Motor neuron (in vitro differentiated cells): ENCODE data around the gene SBNO2. TPM values are rescaled to one million over a fixed set of nuclear protein-coding genes. Genes with fewer than 3 reads are reported as not detected.
A peak's percentile ranks its signal among the peaks of the same experiment; 100 is the strongest.

ENCODE experiments used
- ATAC-seq, 8 experiments: fragments of 200-7000 bp; cut with Tn5 transposase; replicated peaks in 6 of 8; 2 replicates each; pipeline ENCODE4 v1.8.0; 2021; ENCODE audit warnings: mild to moderate bottlenecking in 8 of 8, moderate library complexity in 8 of 8
- H3K27ac ChIP-seq, 2 donors: fragments of 250-450 bp; sonication (Bioruptor Pico); 2 replicates each; pipeline ENCODE4 v1.9.0; 2021; ENCODE audit warnings: antibody characterized with exemption in 2 of 2, mild to moderate bottlenecking in 2 of 2, moderate library complexity in 1 of 2
- H3K4me1 ChIP-seq, 2 donors: fragments of 250-450 bp; sonication (Bioruptor Pico); replicated peaks in 1 of 2; 2 replicates each; pipeline ENCODE4 v1.6.1; 2021; ENCODE audit warnings: antibody characterized with exemption in 2 of 2, mild to moderate bottlenecking in 2 of 2, moderate library complexity in 1 of 2
- H3K4me3 ChIP-seq, 5 donors: fragments of 250-450 bp; sonication (Bioruptor Pico); 2 replicates each; pipeline ENCODE4 v1.9.0; 2021; ENCODE audit warnings: antibody characterized with exemption in 5 of 5, mild to moderate bottlenecking in 5 of 5, moderate library complexity in 4 of 5
- WGBS, 10 experiments: fragments of 450-650 bp; shearing (Covaris generic); methylation state at CpG; one replicate each; pipeline ENCODE4 v1.0.0; 2022; 5-methylcytosine and 5-hydroxymethylcytosine counted together
- in situ Hi-C, 9 experiments: fragments of 400-800 bp; cut with MboI; loops; one replicate each; pipeline ENCODE4 v1.15.0; 2021; ENCODE audit warnings: low sequenced_read_pairs in 9 of 9, low pct_unique_long_range_greater_than_20kb in 2 of 9; ENCODE audit not compliant: unreplicated experiment in 9 of 9
- total RNA-seq, 8 experiments: library from RNA; unstranded; fragments of 300-600 nt; gene quantifications; 2 replicates each; pipeline versions ENCODE4 v1.2.3 to v1.2.4, GENCODE V29; 2022

The SBNO2 gene
- total RNA-seq, 8 experiments from 2014 or later: 5.6 to 54.9 (median 22.5) TPM

DNA sequence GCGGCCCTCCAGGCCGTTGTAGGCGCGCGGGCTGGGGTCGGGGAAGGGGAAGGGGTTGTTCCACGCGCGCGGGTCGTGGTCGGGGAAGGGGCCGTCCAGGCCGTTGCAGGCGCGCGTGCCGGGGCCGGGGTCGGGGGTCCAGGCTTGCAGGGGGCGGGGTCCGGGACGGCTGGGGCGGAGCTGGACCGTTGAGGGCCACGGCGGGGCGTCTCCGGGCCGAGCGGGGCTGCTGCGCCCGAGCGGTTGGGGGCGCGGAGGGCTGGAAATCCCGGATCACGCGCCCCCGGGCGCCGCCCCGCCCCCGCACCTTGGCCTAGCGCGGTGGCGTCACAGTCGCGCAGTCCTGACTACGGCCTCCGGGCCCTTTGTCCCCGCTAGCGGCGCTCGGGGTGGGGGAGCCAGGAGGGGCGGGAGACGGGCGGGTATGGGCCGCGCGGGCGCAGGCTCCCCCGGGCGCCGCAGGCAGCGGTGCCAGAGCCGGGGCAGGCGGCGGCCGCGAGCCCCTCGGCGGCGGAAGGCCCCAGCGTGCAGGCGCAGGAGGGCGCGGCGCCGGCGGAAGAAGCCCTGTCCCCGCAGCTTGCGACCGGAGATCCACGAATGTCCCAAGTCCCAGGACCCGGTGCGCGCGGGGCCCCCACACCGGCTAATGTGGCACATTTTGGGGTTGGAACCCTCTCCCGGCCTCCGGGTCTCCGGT is 69.6 kb downstream of the SBNO2 start:
- Histone ChIP-seq H3K4me3 (peak overlapping the region; percentile 66 to 99 (median 90)), H3K4me1 (peaks cover 22 to 29% of the 10 kb centered on the region in 2 donors), H3K27ac (peak overlapping the region; percentile 92 to 97)
- peak; percentile 8 to 66 (median 64) for ATAC-seq
- in situ Hi-C loops: loop anchor here in 2 of 9 experiments (10.0 kb wide), 2 partner anchors 80 to 90 kb away; no protein-coding TSS in a partner anchor
- WGBS, 10 experiments: 0% methylated on average over 2 of the region's 93 CpGs; no CpG with 5 or more reads in 9 of the 10 experiments

DNA sequence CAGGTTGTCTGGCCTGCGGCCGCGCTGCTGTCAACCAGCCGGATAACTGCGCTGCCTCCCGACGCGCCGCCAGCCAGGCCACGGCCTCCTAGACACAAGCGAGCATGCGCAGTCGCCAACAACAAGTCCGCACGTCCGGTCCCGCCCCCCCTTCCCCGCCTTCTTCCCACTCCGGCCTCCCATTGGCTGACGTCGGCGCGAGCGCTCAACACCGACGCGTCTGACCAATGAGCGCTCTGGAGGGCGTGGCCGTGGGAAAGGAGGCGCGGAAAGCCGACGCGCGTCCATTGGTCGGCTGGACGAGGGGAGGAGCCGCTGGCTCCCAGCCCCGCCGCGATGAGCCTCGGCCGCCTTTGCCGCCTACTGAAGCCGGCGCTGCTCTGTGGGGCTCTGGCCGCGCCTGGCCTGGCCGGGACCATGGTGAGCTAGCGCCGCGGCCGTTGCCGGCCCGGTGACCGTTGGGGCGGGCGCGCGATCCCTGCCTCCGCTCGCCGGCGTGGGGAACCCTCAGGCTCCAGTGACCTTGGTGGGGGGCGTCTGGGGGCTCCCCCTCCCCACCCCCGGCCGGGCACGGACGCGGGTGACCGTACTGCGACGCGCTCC is 70.3 kb downstream of the SBNO2 start, which contains the start of gene GPX4:
GPX4 (plus strand) TSS at position 287 of the 603 bp plus-strand sequence; CDS start at position 337, 50 bp downstream.
- H3K27ac ChIP-seq: peak within 1 kb of the TSS; percentile 92 to 97
- peak; percentile 36 to 88 (median 82) for ATAC-seq
- peaks cover 22 to 29% of the 10 kb centered on the region in 2 donors for H3K4me1 ChIP-seq
- H3K4me3 ChIP-seq: peak within 1 kb of the TSS; percentile 66 to 99 (median 90)
- WGBS, 10 experiments: 0% methylated on average over 1 to 4 of the region's 75 CpGs; no CpG with 5 or more reads in 8 of the 10 experiments
- in situ Hi-C loops: loop anchor here in 2 of 9 experiments (10.0 kb wide), 2 partner anchors 81 to 91 kb away; no protein-coding TSS in a partner anchor

DNA sequence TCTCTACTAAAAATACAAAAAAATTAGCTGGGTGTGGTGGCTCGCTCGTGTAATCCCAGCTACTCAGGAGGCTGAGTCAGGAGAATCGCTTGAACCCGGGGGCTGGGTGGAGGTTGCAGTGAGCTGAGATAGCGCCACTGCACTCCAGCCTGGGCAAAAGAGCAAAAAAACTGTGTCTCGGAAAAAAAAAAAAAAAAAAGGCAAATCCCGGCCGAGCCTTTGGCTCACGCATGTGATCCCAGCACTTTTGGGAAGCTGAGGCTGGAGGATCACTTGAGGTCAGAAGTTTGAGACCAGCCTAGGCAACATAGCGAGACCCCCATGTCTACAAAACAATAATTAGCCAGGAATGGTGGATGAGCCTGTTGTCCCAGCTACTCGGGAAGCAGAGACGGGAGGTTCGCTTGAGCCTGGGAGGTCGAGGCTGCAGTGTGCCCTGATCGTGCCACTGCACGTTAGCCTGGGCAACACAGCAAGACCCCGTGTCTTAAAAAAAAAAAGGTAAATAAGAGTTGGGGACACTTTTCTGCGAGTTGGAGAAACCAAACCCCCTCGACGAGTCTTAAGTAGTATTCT is 70.8 kb downstream of the SBNO2 start:
- ATAC-seq: no peak
- peak overlapping the region; percentile 10 to 99 (median 29) for H3K4me3 ChIP-seq
- 1 to 90% (median 42%) methylated on average over 2 to 12 of the region's 20 CpGs; no CpG with 5 or more reads in 3 of the 10 experiments for WGBS, 10 experiments
- in situ Hi-C loops: loop anchor here in 2 of 9 experiments (10.0 kb wide), 2 partner anchors 82 to 92 kb away; no protein-coding TSS in a partner anchor
- H3K4me1 ChIP-seq: peaks cover 22 to 29% of the 10 kb centered on the region in 2 donors
- H3K27ac ChIP-seq: peak overlapping the region; percentile 80 to 95

DNA sequence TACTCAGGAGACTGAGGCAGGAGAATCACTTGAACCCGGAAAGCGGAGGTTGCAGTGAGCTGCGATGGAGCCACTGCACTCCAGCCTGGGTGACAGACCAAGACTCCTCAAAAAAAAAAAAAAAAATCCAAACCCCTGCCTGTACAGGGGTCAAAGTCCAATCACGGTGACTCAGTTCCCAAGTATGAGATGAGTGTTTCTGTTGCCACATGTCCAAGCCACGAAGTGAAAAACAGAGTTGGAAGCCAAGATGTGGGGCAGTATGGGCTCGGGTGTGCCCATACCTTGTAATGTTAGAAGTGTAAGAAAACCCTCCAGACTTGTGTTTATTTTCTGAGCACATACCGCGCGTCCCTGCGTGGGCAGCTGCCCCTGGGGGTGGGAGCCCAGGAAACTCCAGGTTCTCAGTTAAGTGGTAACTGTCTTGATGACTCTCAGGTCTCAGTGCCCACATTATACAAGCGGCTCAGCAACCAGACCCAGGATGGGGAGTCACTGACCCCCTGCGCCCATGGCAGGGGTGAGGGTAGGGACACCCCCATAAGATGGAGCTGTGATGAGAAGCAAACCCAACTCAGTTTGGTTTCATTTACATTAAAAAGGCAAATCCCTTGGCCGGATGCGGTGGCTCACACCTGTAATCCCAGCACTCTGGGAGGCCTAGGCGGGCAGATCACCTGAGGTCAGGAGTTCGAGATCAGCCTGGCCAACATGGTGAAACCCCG is 71.5 kb downstream of the SBNO2 start:
- in situ Hi-C loops: loop anchor here in 2 of 9 experiments (10.0 kb wide), 2 partner anchors 82 to 92 kb away; no protein-coding TSS in a partner anchor
- Histone ChIP-seq H3K4me3 (peak overlapping the region in 1 of 5 donors; percentile 98), H3K4me1 (peaks cover 22 to 29% of the 10 kb centered on the region in 2 donors), H3K27ac (peak overlapping the region in 1 of 2 donors; percentile 95)
- WGBS, 10 experiments: 4 to 100% (median 58%) methylated on average over 1 to 8 of the region's 17 CpGs; no CpG with 5 or more reads in 3 of the 10 experiments
- peak in 1 of 8 experiments; percentile 0 for ATAC-seq

DNA sequence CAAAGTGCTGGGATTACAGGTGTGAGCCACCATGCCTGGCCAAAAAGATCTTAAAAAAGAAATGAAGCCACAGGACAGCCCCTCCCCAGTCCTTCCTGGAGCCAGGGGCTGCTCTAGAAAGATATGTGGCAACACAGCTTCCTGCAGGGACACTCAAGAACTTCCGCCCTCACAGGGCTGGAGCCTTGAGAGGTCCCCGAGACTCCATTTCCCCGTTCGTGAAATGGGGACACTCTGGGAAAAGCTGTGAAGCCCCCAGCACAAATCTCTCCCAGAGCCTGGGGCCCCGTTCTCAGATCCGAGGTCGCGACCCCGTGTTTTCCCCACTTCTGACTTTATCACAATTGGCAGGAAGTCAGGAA is 72.8 kb downstream of the SBNO2 start:
- in situ Hi-C loops: loop anchor here in 2 of 9 experiments (10.0 kb wide), 2 partner anchors 83 to 93 kb away; no protein-coding TSS in a partner anchor
- ATAC-seq: no peak
- H3K27ac ChIP-seq: peak overlapping the region; percentile 20 to 53
- 33 to 83% (median 68%) methylated on average over 3 to 6 of the region's 9 CpGs; no CpG with 5 or more reads in 5 of the 10 experiments for WGBS, 10 experiments
- peaks cover 22 to 29% of the 10 kb centered on the region in 2 donors for H3K4me1 ChIP-seq
- no peak overlapping the region for H3K4me3 ChIP-seq

DNA sequence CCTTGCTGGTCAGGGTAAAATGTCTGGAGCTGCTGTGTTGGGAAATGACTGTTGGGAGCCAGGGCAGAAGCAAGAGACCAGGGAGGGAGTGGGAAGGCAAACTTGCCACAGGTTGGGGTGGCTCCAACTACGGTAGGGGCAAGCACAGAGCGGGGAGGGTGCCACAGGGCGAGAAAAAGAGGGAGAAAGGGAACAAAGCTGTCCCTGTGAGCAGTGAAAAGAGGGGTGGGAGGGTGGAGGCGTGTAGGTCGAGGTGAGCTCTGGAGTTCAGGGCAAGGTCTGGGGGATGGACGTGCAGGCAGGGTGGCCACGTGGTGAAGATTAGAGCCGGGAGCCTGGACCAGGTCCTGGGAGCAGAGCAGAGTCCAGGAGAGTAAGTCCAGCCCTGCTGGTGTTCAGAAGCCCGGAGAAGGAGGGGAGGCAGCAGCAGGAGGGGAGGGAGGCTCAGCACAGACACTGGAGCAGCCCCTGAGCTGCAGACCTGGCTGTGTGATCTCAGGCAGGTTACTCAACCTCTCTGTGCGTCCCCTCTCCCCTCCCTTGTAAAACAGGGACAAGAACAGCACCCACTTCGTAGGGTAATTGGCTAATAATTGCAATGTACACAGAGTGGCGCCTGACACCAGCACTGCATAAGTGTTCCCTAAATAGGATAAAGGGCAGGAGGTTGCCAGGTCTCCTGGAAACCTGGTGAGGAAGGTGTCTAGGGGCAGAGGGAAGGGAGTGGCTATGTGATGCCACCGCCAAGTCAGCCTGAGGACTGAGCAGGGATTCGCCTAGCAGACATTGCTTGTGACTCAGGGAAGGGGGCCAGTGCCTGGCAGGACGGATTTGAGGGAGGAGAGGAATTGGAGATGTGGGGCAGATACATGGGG is 75.7 kb downstream of the SBNO2 start:
- 74 to 76% methylated on average over 3 to 4 of the region's 15 CpGs; no CpG with 5 or more reads in 8 of the 10 experiments for WGBS, 10 experiments
- in situ Hi-C loops: no loop called here
- peaks cover 18 to 30% of the 10 kb centered on the region in 2 donors for H3K4me1 ChIP-seq
- no peak overlapping the region for H3K27ac ChIP-seq
- ATAC-seq: no peak
- no peak overlapping the region for H3K4me3 ChIP-seq

DNA sequence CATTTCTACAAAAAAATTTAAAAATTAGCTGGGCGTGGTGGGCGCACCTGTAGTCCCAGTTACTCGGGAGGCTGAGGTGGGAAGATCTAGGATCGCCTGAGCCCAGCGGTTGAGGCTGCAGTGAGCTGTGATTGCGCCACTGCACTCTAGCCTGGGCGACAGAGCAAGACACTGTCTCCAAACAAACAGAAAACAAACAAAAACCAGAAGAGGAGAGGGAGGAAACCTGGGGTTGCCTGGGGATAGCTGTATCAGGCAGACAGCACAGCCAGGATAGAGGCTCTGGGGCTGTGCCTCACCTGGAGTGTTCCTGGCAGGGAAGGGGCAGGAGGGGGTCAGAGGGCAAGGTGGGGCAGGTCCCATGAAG is 76.3 kb downstream of the SBNO2 start:
- Histone ChIP-seq H3K27ac (no peak overlapping the region), H3K4me3 (no peak overlapping the region), H3K4me1 (peaks cover 14 to 24% of the 10 kb centered on the region in 2 donors)
- ATAC-seq: no peak
- in situ Hi-C loops: no loop called here
- WGBS, 10 experiments: 50 to 100% (median 84%) methylated on average over 1 to 5 of the region's 7 CpGs; no CpG with 5 or more reads in 5 of the 10 experiments

DNA sequence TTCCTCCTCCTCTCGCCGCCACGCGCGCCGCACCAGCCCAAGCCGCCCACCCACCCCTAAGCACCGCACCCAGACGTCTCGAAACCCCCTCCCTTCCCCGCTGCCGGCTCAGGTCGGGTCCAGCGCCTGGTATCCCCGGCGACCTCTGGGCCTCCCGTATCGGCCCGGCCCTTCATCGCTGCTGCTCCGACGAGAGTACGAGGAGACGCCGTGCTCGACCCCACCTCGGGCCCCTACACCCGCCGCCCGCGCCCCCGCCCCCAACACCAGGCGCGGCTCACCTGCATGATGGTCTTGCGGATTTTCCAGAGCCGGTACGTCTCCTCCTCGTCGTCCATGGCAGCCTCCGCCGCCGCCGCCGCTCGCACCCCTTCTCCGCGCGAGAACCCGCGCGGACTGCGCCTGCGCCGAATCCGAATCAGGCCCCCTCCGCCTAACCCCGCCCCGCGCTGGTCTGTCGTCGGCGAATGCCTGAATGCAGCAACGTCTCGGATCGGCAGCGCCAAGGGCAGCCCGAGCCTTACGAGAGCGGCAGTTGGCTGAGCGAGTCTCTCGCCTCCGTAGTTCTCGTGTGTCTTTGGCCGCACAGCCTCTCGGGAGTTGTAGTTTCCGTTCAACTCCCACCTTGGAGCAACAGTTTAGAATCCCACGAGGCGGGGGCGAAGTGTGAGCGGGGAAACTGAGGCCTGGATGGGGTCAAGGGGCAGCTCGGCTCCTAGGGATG is 78.9 kb downstream of the SBNO2 start, which contains the start of gene POLR2E:
POLR2E (minus strand) TSS at position 398 of the 724 bp plus-strand sequence; CDS start at position 338, 60 bp downstream.
- peak within 1 kb of the TSS; percentile 63 to 95 (median 85) for H3K4me3 ChIP-seq
- 0 to 3% (median 0%) methylated on average over 3 to 23 of the region's 81 CpGs; no CpG with 5 or more reads in 6 of the 10 experiments for WGBS, 10 experiments
- peaks cover 7 to 9% of the 10 kb centered on the region in 2 donors for H3K4me1 ChIP-seq
- H3K27ac ChIP-seq: peak within 1 kb of the TSS; percentile 61 to 71
- in situ Hi-C loops: no loop called here
- peak; percentile 82 to 98 (median 96) for ATAC-seq

DNA sequence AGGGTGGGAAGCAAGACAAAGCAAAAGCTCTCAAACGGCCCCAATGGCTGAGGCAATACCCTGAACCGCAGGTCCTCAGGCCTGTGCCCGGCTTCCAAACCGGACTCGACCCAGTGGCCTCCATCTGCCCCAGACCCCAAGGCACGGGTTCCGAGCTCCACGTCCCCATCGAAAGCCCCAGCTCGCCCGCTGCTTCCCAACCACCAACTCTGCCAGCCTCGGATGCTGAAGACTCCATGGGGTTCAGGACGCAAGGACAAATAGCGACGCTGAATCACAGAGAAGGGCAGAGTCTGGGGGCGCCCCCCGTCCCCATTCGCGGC is 79.5 kb downstream of the SBNO2 start:
- Histone ChIP-seq H3K4me3 (peak overlapping the region; percentile 63 to 95 (median 85)), H3K4me1 (peaks cover 7 to 9% of the 10 kb centered on the region in 2 donors), H3K27ac (peak overlapping the region; percentile 61 to 71)
- in situ Hi-C loops: no loop called here
- WGBS, 10 experiments: 0 to 7% (median 0%) methylated on average over 1 to 6 of the region's 19 CpGs; no CpG with 5 or more reads in 5 of the 10 experiments
- peak in 1 of 8 experiments; percentile 2 for ATAC-seq

DNA sequence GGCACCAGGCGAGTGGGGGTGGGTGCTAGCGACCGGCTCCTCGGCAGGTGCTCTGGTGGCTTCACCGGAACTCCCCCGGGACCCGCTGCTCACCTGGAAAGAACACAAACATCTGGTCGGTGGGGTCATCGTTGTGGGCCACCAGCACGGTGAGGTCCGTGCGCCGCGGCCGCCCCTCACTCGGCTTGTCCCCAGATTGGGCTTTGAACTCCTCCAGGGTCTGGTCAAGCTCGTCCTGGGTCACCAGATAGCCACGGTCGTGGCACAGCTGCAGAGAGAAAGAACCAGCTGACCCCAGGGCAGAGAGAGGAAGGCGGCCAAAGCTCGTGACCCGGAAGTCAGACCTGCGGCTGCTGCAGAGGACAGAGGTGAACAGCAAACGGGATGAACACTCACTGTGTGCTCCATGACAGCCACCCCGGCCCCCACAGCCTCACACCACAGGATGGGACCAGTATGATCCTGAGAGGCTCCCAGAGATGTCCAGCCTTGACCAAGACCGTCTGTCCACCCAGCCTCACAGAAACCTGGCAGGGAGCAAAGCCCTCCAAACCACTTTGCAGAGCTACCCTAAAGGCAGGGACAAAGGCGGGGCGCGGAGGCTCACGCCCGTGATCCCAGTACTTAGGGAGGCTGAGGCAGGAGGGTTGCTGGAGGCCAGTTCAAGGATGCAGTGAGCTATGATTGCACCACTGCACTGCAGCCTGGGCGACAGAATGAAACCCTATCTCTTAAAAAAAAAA is 80.1 kb downstream of the SBNO2 start:
- Histone ChIP-seq H3K4me3 (peak overlapping the region; percentile 63 to 95 (median 85)), H3K4me1 (peaks cover 7 to 9% of the 10 kb centered on the region in 2 donors), H3K27ac (no peak overlapping the region)
- WGBS, 10 experiments: 36 to 58% (median 47%) methylated on average over 2 to 8 of the region's 32 CpGs; no CpG with 5 or more reads in 5 of the 10 experiments
- in situ Hi-C loops: no loop called here
- ATAC-seq: peak in 2 of 8 experiments; percentile 2 to 3
